Ramos (cell line): ENCODE data around the gene AMACR.

Experiments used
- in situ Hi-C: fragments of 300-500 bp; cut with MboI; formaldehyde crosslinking; loops from one replicate; pipeline ENCODE4 v1.14.3; 2022; ENCODE audit warnings: low sequenced_read_pairs; ENCODE audit not compliant: unreplicated experiment

AMACR gene

DNA sequence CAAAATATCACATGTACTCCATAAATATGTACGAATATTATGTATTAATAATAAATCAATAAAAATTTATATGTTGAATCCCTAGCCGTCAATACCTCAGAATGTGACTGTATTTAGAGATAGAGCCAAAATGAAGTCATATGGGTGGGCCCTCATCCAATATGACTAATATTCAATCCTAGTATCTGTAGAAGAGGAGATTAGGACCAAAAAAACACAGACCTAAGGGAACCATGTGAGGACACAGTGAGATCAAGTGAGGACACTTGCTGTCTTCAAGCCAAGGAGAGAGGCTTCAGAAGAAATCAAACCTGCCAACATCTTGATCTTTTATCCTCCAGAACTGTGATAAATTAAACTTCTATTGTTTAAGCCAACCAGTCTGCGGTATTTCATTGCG, 3.7 kb upstream of the AMACR start:
- in situ Hi-C loops, result loop anchor here (25.0 kb wide), 1 partner anchor 451 kb away; no protein-coding TSS in a partner anchor

DNA sequence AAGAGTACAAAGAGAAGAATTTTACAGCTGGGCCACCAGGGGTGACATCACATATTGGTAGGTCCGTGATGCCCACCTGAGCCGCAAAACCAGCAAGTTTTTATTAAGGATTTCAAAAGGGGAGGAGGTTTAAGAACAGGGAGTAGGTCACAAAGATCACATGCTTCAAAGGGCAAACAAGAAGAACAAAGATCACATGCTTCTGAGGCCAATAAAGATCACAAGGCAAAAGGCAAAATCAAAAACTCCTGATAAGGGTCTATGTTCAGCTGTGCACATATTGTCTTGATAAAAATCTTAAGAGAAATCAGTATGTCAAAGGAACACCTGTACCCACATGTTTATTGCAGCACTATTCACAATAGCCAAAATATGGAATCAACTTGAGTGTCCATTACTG, 2.3 kb upstream of the AMACR start:
- in situ Hi-C loops, result loop anchor here (25.0 kb wide), 1 partner anchor 452 kb away; no protein-coding TSS in a partner anchor

DNA sequence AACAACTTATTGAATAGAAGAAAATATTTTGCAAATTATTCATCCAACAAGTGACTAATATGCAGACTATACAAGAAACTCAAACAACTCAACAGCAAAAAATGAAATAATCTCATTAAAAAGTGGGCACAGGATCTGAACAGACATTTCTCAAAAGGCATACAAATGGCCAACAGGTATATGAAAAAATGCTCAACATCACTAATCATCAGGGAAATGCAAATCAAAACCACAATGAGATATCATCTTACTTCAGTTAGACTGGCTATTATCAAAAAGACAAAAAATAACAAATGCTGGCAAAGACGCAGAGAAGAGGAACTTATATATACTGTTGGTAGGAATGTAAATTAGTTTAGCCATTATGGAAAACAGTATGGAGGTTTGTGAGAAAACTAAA, 1.8 kb upstream of the AMACR start:
- in situ Hi-C loops, result loop anchor here (25.0 kb wide), 1 partner anchor 453 kb away; no protein-coding TSS in a partner anchor

DNA sequence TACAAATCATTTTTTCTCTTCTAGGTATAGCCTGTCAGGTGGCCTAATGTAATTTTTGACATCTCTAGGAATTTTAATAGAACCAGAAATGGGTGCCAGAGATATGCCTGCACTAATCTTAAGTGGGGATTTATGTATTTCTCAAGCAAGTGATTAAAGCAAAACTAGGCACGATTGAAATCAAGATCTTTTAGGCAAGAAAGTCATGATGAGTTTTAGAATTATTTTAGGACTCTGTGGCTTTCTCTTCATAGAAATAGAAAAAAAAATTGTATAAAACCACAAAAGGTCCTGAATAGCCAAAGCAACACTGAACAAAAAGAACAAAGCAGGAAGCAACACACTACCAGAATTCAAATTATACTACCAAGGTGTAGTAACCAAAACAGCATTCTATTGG, 952 bp upstream of the AMACR start:
- in situ Hi-C loops, result loop anchor here (25.0 kb wide), 1 partner anchor 453 kb away; no protein-coding TSS in a partner anchor

DNA sequence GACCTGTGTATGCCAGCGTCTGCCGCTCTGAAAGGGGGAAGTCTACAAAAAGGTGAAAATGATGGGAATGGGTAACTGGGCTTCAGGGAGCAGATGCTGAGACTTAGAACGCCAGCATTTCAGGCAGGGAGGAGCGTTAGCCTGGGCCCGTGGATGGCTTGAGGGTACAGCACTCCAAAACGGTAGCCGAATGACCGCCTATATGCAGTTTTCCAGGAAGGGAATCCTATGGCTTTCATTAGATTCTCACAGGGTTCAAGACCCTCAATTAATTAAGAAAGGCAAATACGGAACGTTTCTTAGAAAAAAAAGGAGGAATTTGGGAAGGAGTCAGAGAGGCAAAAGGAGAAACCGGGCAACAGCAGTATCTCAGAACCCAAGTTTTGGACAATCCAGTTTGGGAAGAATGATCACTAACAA, 639 bp downstream of the AMACR start:
- in situ Hi-C loops, result loop anchor here (25.0 kb wide), 1 partner anchor 455 kb away; no protein-coding TSS in a partner anchor

DNA sequence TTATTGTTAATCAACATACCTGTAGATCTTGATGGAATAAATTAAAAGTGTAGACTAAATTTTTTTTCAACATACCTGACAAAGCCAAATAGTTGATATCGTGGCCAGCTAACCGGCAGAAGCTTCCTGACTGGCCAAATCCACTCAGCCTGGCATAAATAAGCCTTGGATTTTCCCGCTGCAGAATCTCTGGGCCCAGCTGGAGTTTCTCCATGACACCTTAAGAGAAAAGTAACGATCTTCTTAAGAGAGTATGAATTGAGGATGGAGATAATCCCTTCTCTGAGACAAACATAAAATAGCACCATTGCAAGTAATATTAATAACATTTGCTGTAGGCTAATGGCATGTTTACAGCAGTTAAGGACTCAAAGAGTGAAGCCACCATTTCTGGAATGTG, 2.2 kb downstream of the AMACR start:
- in situ Hi-C loops, result loop anchor here (25.0 kb wide), 1 partner anchor 457 kb away; no protein-coding TSS in a partner anchor

DNA sequence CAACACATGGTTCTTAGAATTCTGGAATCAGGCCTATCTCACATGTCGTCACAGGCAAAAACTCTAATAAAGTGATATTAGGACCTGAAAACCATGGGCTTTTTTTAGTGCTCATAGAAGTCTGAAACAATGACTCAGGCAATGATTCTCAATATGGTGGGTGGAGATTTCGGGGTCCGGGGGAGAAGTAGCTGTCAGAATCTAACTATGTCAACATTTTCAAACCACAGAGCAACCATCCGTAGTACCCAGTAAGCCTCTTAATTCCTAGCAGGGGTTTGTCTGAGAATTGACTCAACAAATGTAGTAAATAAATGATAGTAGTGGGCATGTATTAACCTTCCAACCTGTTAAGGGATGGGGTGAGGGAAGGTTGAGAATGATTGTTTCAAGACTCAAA, 2.6 kb downstream of the AMACR start:
- in situ Hi-C loops, result loop anchor here (25.0 kb wide), 1 partner anchor 457 kb away; no protein-coding TSS in a partner anchor

DNA sequence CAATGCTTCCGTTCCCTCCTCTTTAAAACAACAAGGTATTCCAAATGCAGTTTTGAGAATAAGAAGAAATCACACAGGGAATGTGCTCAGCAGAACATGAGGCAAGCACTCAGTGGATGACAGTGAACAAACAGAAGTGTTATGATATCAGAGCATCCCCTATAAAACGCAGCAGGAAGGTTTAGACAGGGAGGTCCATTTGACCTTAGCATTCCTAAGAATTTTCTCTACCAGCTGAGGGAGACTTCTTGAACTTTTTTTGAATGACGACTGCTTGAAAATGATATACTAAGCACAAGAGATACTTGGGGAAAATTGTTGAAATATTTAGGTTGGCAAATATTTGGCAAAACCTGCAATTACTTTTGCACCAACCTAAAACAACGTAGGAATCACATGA, 3.9 kb downstream of the AMACR start:
- in situ Hi-C loops, result loop anchor here (25.0 kb wide), 1 partner anchor 458 kb away; no protein-coding TSS in a partner anchor

DNA sequence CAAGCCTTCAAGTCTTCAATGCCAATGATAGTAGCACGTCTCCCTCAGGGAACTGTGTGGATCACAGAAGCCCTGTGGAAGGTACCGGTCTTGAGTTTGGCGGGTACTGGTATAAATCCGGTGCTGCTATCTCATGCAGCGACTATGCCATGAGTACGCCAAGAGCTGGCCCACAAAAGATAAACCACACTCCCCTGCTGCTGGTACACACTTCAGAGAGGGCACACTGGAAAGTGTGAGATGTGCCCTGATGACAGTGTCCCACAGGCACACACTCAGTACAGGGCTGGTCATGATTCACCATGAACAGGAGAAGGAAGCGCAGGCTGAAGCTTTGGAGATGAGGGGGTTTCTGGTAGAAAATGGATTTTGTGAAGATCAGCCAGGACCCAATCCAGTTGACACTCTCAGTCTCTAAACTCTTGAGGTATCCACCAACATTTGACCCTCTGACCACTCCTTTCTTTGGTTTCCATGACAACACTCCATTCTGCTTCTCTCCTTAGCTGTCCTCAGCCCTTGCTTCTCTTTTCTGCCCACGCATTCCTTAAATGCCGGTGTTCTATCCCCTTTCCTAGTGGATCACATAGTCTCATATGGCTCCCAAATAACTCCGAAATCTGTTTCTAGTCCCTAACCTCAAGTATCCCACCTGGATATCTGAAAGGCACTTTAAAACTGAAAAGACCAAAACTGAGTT, 5.1 kb downstream of the AMACR start:
- in situ Hi-C loops, result loop anchor here (25.0 kb wide), 1 partner anchor 460 kb away; no protein-coding TSS in a partner anchor

DNA sequence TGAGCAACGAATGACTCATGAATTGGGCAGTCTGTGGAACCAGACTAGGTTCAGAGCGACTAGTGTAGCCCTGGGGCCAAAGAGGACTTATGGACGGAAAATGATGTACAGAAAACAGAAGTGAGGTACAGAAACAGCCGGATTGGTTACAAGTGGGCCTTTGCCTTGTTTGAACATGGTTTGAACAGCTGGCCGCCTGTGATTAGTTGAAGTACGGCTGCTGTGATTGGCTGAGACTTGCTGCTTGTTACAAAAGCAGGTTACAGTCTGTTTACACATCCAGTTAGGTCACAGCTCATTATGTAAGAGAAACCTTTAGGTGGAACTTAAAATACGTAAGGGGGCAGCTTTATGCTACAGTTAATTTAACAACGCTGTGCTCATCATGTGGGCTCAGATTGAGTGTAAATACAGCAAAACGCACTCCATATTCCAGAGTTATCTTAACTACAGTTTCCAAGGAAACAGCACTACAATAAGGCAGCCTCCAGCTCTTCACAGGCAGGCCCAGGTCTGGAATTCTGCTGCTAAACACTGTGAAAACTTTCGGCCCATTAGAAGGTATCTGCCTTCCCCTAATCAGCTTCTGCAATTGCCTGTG, 6.5 kb downstream of the AMACR start:
- in situ Hi-C loops, result loop anchor here (25.0 kb wide), 1 partner anchor 461 kb away; no protein-coding TSS in a partner anchor

DNA sequence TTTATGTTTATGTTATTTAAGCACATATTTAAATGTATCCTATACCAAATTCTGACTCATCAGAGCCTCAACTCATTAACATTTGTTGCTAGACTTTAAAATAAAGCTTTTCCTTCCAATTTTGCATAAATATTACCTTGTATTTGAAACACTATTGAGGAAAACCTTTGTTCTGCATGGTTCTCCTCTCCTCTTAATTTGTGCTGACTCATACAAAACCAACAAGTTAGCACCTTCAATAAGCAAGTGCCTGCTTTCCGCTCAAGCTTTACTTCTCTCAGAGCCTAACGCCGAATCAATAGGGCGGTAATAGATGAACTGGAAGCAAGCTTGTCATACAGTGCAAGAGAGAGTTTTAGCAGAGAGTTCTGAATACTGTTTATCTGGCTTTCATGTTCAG, 7.9 kb downstream of the AMACR start:
- in situ Hi-C loops, result loop anchor here (25.0 kb wide), 1 partner anchor 462 kb away; no protein-coding TSS in a partner anchor

DNA sequence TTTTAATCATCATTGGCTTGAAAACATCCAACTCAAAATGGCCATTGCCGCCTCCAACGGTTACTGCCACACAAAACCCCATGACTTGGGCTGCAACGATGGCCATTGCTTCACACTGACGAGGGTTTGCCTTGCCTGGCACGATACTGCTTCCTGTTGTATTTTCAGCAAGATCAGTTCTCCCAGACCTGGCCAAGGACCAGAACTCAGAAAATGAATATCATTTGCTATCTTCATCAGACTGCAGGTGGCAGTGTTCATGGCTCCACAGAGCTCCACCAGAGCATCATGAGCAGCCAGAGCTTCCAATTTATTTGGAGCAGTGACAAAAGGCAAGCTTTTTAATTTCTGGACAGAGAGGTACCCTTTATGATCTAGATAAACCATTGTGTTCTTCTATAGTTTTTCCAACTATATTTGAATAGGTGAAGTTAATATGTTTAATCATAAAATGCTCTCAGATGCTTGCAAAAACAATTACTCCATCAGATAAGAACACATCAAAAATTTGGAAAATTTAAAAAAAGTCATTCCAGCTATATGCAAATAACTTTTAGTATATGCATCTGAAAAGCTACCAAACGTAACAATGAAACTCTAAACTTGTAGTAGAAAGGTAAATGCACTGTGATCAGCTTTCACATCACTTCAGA, 10.4 kb downstream of the AMACR start:
- in situ Hi-C loops, result no loop called here

DNA sequence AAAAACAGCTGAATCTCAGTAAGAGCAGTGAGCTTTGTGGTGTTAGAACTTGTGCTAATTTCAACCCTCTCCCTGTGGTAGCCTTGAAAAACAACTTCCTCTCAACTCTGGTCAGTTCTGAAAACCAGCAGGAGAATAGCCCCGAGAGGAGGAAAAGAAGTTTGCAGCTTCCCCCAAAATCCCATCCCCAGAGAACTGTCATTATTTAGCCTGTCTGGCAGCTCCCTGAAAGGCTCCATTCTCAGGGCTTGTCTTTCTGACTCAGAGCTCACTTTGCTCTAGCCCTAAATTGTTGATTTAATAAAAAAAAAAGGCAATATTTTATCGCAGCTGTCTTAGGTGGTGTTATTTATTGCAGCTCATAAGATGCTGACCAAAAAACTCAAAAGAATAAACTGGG, 12.0 kb downstream of the AMACR start:
- in situ Hi-C loops, result no loop called here

DNA sequence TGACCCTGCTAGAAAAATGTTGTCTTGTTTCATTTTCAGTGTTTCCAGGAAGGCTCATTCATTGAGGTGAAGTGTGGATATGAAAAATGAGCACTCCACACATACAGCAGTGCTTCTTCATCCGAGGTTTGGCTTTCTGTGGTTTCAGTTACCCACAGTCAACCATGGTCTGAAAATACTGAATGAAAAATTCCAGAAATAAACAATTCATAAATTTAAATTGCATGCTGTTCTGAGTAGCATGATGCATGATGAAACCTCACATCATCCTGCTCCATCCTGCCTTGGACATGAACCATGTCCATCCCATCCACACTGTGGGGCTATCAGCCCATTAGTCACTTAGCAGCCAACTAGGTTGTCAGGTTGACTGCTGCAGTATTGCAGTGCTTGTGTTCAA, 13.0 kb downstream of the AMACR start:
- in situ Hi-C loops, result no loop called here

DNA sequence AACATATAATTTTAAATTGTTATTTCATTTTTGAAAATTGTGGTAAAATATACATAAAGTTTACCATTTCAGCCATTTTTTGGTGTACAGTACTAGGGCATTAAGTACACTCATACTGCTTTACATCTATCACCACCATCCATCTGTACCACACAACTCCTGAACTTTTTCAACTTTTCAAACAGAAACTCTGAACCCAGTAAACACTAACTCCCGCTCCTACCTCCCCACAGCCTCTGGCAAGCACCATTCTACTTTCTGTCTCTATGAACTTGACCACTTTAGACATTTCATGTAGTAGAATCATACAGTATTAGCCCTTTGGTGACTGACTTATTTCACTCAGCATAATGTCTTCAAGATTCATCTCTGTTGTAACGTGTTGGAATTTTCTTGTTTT, 15.0 kb downstream of the AMACR start:
- in situ Hi-C loops, result no loop called here

DNA sequence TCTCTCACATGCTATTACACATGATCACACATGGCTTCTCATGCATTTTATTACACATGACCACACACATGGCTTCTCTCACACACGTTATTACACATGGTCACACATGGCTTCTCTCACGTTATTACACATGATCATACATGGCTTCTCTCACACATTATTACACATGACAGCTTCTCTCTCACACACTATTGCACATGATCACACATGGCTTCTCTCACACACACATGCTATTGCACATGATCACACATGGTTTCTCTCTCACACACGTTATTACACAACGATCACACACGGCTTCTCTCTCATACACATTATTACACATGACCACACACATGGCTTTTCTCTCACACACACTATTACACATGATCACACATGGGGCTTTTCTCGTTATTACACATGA, 22.4 kb downstream of the AMACR start:
- in situ Hi-C loops, result no loop called here

DNA sequence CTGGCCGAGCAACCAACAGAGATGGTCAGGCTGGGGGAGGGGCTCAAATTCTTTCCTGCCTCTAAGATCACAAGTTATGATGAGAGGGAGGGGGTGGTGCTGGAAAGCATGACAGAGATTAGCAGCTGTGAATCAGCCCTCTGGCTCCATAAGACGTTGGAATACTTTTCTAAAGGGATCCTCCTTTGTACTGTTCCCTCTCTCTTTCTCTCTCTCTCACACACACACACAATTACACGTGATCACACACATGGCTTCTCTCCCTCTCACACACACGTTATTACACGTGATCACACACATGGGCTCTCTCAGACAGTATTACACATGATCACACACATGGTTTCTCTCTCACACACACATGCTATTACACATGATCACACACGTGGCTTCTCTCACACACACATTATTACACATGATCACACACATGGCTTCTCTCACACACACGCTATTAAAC, 23.2 kb downstream of the AMACR start, which contains the start of gene SLC45A2:
SLC45A2 (minus strand) TSS at position 23 of the 454 bp plus-strand sequence. CDS start 110 bp downstream, outside the sequence.
- in situ Hi-C loops, result no loop called here

DNA sequence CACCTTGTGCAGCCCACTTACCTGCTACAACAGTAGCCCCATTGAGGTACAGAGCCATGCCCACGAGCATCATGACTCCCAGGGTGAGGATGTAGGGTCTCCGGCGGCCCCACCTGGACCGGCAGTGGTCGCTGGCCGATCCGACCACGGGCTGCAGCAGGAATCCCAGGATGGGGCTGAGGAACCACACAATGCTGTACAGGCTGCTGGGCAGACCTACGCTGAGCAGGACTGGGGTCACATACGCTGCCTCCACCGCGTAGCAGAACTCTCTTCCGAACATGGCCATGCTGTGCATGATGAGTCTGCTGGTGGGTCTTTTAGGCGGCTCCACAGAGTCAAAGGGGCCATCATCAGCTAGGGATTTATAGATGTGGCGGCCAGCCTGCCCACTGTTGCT, 23.7 kb downstream of the AMACR start:
- in situ Hi-C loops, result no loop called here

DNA sequence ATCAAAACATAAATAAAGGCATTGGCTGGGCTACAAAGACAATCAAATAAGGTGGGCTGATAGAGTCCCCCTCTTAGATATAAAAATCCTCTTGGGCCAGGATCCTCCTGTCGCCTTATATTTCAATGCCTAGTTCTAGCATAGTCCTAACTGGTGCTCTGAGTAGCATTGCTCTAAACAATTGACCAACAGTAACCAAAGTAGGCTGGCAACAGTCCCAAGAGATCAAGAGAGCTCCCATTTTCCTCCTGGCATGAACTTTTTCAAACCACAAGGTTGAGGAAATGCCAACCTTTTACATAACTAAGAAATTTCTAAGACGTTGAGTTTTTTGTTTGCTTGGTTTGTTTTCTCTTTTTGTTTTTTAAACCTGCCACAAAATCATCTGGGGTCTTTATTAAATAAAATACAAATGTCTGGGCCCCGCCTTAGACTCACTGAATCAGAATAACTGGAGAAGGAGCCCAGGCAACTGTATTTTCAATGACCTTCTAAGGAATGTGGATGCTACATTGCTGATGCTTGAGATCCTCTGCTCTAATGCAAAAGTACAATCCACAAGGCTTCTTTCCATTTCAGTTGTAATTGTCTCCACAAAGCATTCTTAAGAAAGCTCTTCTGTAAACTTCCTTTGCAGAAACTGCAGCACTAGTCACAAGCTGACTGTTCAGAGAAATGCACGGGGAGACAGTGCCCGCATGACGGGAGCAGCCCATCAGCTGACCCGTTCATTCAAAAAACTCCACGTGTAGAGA, 26.3 kb downstream of the AMACR start:
- in situ Hi-C loops, result no loop called here

DNA sequence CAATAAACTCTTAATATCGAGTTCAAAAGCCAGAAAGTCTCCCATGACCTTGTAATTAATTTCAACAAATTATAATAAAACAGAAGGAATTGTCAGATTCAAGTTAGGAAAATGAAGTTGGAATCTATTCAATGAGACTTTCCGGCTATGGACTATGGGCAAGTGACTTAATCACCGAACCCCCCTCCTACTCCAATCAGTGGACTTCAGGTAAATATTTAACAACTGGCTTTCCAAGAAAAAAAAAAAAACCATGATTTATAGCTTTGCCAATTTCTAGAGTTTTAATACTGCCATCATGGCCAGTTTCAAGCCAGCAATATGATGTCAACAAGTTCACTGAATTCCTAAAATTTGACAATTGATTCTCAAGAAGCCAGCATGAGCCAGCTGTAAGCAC, 27.8 kb downstream of the AMACR start:
- in situ Hi-C loops, result no loop called here
